CD8-positive, alpha-beta memory T cell (primary cell): ENCODE data around the gene NPS. TPM values are rescaled to one million over a fixed set of nuclear protein-coding genes. Genes with fewer than 3 reads are reported as not detected.

Experiments used
- CTCF ChIA-PET: fragments of 350-600 bp; sonication (Branson Sonifier 250); formaldehyde crosslinking; loops from one replicate; lab custom pipeline; 2021; ENCODE audit warnings: antibody characterized with exemption; lab: Charles Lee
- POLR2A ChIA-PET: fragments of 350-600 bp; sonication (Branson Sonifier 250); formaldehyde crosslinking; loops from one replicate; lab custom pipeline; 2021; ENCODE audit warnings: antibody characterized with exemption; lab: Charles Lee
- DNase-seq, 5 donors: peaks; one replicate each; pipeline versions ENCODE4 v3.0.0 to v3.0.0-alpha.2; 2020 to 2022; ENCODE audit warnings: mixed read lengths in 1 of 5
- H3K27ac ChIP-seq: one replicate; pipeline ENCODE4 v1.7.0; 2013; ENCODE audit warnings: low read depth, mild to moderate bottlenecking, low read length, moderate library complexity
- H3K27me3 ChIP-seq: 2 replicates; pipeline ENCODE4 v1.7.0; 2013; ENCODE audit warnings: low read length, mild to moderate bottlenecking; ENCODE audit not compliant: insufficient read depth, poor library complexity, severe bottlenecking
- H3K36me3 ChIP-seq: 2 replicates; pipeline ENCODE4 v1.7.0; 2013; ENCODE audit warnings: mild to moderate bottlenecking, low read length, moderate library complexity; ENCODE audit not compliant: insufficient read depth
- H3K4me1 ChIP-seq: 2 replicates; pipeline ENCODE4 v1.7.0; 2013; ENCODE audit warnings: mild to moderate bottlenecking, low read length, moderate library complexity; ENCODE audit not compliant: insufficient read depth
- H3K4me3 ChIP-seq: 2 replicates; pipeline ENCODE4 v1.7.0; 2013; ENCODE audit warnings: mild to moderate bottlenecking, low read length
- H3K9me3 ChIP-seq: 2 replicates; pipeline ENCODE4 v1.7.0; 2013; ENCODE audit warnings: mild to moderate bottlenecking, low read length
- H3K27ac Mint-ChIP-seq, 8 donors: one replicate each; pipeline ENCODE4 v1.8.0; 2020 to 2021; ENCODE audit warnings: mixed read lengths in 8 of 8, mild to moderate bottlenecking in 6 of 8, inconsistent platforms in 3 of 8, moderate library complexity in 3 of 8
- H3K27me3 Mint-ChIP-seq, 2 donors: one replicate each; pipeline ENCODE4 v1.8.0; 2020 to 2021; ENCODE audit warnings: mixed read lengths in 2 of 2, mild to moderate bottlenecking in 1 of 2, moderate library complexity in 1 of 2
- H3K36me3 Mint-ChIP-seq, 3 donors: one replicate each; pipeline ENCODE4 v1.8.0; 2020 to 2021; ENCODE audit warnings: mixed read lengths in 3 of 3, inconsistent platforms in 1 of 3, mild to moderate bottlenecking in 1 of 3
- H3K4me1 Mint-ChIP-seq, 3 donors: one replicate each; pipeline ENCODE4 v1.8.0; 2020 to 2021; ENCODE audit warnings: mixed read lengths in 3 of 3, inconsistent platforms in 1 of 3, mild to moderate bottlenecking in 1 of 3
- H3K4me3 Mint-ChIP-seq, 7 donors: one replicate each; pipeline ENCODE4 v1.8.0; 2020 to 2021; ENCODE audit warnings: mixed read lengths in 7 of 7, mild to moderate bottlenecking in 6 of 7, moderate library complexity in 4 of 7, inconsistent platforms in 2 of 7
- H3K9me3 Mint-ChIP-seq, 5 donors: one replicate each; pipeline ENCODE4 v1.8.0; 2020 to 2022; ENCODE audit warnings: mixed read lengths in 5 of 5, mild to moderate bottlenecking in 3 of 5, moderate library complexity in 2 of 5, inconsistent platforms in 1 of 5
- polyA plus RNA-seq: library from polyadenylated mRNA; unstranded; fragments of 300-500 nt; fragmentation: Illumina TruSeq; gene quantifications from one replicate; pipeline ENCODE4 v1.2.3, GENCODE V29; 2021
- total RNA-seq, 2 experiments: library from RNA; stranded (reverse); gene quantifications; one replicate each; pipeline ENCODE4 v1.2.3, GENCODE V29; 2021

NPS gene, protein sequence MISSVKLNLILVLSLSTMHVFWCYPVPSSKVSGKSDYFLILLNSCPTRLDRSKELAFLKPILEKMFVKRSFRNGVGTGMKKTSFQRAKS
- total RNA-seq, result not detected
- polyA plus RNA-seq, result not detected

DNA sequence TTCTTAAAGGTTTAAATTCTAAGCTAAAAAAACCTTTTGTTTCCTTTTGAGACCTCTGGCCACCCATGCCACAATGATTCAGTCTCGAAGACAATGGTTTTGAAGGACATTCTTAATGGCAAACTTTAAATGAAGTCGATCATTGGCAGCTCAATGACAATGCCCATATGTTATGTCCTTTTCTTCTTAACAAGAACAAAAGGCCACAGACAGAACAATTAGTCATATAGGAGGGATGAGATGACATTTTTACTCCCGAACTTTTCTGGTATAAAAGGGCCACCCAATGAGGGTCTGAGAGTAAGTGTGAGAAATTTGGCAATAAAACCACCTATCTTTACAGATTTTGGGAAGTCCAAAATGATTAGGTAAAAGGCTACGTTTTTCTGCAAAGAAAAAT, at the start of gene NPS:
Gene NPS, plus strand, starts transcription at position 301 of the 400 bp plus-strand sequence. Its CDS starts 60 bp downstream, at position 361.
- H3K36me3 ChIP-seq, result no peaks in the 10 kb centered on the region
- no peaks in the 10 kb centered on the region for H3K4me1 Mint-ChIP-seq
- DNase-seq, result no peak
- no peak within 1 kb of the TSS for H3K27ac ChIP-seq
- peaks cover 14 to 21% (median 15%) of the 10 kb centered on the region in 5 donors for H3K9me3 Mint-ChIP-seq
- H3K4me1 ChIP-seq, result no peaks in the 10 kb centered on the region
- no peak within 1 kb of the TSS for H3K4me3 ChIP-seq
- H3K27me3 Mint-ChIP-seq, result no peaks in the 10 kb centered on the region
- H3K9me3 ChIP-seq, result no peaks in the 10 kb centered on the region
- no peaks in the 10 kb centered on the region for H3K27me3 ChIP-seq
- ChIA-PET POLR2A (no interaction called here), CTCF (no interaction called here)
- no peak within 1 kb of the TSS for H3K4me3 Mint-ChIP-seq
- no peaks in the 10 kb centered on the region for H3K36me3 Mint-ChIP-seq
- H3K27ac Mint-ChIP-seq, result no peak within 1 kb of the TSS

DNA sequence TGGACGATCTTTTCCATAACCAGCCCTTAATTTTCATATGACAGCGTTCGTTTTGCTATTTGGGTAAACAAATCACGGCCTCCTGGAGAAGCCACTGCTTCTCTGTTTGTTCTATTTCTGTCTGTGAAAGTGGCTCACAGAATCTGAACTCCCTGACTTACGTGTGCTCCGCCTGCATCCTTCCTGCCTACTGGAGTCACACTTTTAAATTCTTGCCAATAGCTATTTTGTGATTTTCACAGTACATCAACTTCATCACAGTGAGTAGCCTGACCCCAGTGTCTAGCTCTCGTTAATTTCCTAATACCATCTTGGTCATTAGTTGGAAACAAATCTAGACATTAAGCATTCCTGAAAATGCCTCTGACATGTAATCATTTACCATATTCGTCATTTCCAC, 49.0 kb upstream of the NPS start:
- DNase-seq, result no peak
- H3K27me3 Mint-ChIP-seq, result no peaks in the 10 kb centered on the region
- Histone ChIP-seq H3K27ac (no peak overlapping the region), H3K4me3 (no peak overlapping the region), H3K36me3 (no peaks in the 10 kb centered on the region), H3K9me3 (no peaks in the 10 kb centered on the region), H3K27me3 (no peaks in the 10 kb centered on the region), H3K4me1 (no peaks in the 10 kb centered on the region)
- no peaks in the 10 kb centered on the region for H3K36me3 Mint-ChIP-seq
- no peaks in the 10 kb centered on the region for H3K4me1 Mint-ChIP-seq
- CTCF ChIA-PET, result no interaction called here
- H3K27ac Mint-ChIP-seq, result no peak overlapping the region
- H3K4me3 Mint-ChIP-seq, result no peak overlapping the region
- H3K9me3 Mint-ChIP-seq, result peaks cover 0 to 5% (median 0%) of the 10 kb centered on the region in 5 donors
- POLR2A ChIA-PET, result no interaction called here

GRCh38 chr10:127506094-127506493, 43.0 kb upstream of the NPS start:
- Histone ChIP-seq H3K9me3 (no peaks in the 10 kb centered on the region), H3K36me3 (no peaks in the 10 kb centered on the region), H3K27me3 (no peaks in the 10 kb centered on the region), H3K4me3 (no peak overlapping the region), H3K27ac (no peak overlapping the region), H3K4me1 (no peaks in the 10 kb centered on the region)
- Mint-ChIP-seq H3K4me3 (no peak overlapping the region), H3K27ac (no peak overlapping the region), H3K4me1 (no peaks in the 10 kb centered on the region), H3K27me3 (no peaks in the 10 kb centered on the region), H3K9me3 (peaks cover 0 to 4% (median 0%) of the 10 kb centered on the region in 5 donors), H3K36me3 (no peaks in the 10 kb centered on the region)
- POLR2A ChIA-PET, result no interaction called here
- CTCF ChIA-PET, result no interaction called here
- no peak for DNase-seq

- peaks cover 0 to 6% (median 0%) of the 10 kb centered on the region in 5 donors for H3K9me3 Mint-ChIP-seq
- no peak overlapping the region for H3K27ac Mint-ChIP-seq
- H3K4me3 ChIP-seq, result no peak overlapping the region
- ChIA-PET POLR2A (no interaction called here), CTCF (no interaction called here)
- DNase-seq, result no peak
- H3K36me3 Mint-ChIP-seq, result no peaks in the 10 kb centered on the region
- no peaks in the 10 kb centered on the region for H3K4me1 ChIP-seq
- H3K4me3 Mint-ChIP-seq, result no peak overlapping the region
- H3K27ac ChIP-seq, result no peak overlapping the region
- H3K4me1 Mint-ChIP-seq, result no peaks in the 10 kb centered on the region
- H3K27me3 Mint-ChIP-seq, result no peaks in the 10 kb centered on the region
- H3K27me3 ChIP-seq, result no peaks in the 10 kb centered on the region
- H3K9me3 ChIP-seq, result no peaks in the 10 kb centered on the region
- no peaks in the 10 kb centered on the region for H3K36me3 ChIP-seq
Measured at GRCh38 chr10:127522298-127522697, 26.8 kb upstream of the NPS start.

DNA sequence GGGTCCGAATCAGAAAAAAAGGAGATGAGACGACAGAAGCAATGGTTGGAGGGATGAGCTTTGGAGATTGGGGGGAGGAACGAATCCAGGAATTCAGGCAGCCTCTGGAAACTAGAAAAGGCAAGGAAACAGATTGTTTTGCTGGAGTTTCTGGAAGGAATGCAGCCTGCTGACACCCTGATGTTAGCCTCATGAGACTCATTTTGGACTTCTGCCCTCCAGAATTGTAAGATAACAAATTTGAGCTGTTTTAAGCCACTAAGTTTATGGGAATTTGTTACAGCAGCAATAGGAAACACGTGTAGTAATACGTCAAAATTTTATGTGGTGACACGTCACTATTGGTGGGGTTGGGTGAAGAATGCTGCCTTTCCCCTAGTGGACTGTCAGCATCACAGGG, 25.6 kb upstream of the NPS start:
- Mint-ChIP-seq H3K9me3 (peaks cover 0 to 6% (median 0%) of the 10 kb centered on the region in 5 donors), H3K27me3 (no peaks in the 10 kb centered on the region), H3K27ac (no peak overlapping the region), H3K4me1 (no peaks in the 10 kb centered on the region), H3K36me3 (no peaks in the 10 kb centered on the region), H3K4me3 (no peak overlapping the region)
- H3K27ac ChIP-seq, result no peak overlapping the region
- no peaks in the 10 kb centered on the region for H3K9me3 ChIP-seq
- no peaks in the 10 kb centered on the region for H3K4me1 ChIP-seq
- no peaks in the 10 kb centered on the region for H3K36me3 ChIP-seq
- ChIA-PET POLR2A (no interaction called here), CTCF (no interaction called here)
- no peaks in the 10 kb centered on the region for H3K27me3 ChIP-seq
- H3K4me3 ChIP-seq, result no peak overlapping the region
- DNase-seq, result no peak

DNA sequence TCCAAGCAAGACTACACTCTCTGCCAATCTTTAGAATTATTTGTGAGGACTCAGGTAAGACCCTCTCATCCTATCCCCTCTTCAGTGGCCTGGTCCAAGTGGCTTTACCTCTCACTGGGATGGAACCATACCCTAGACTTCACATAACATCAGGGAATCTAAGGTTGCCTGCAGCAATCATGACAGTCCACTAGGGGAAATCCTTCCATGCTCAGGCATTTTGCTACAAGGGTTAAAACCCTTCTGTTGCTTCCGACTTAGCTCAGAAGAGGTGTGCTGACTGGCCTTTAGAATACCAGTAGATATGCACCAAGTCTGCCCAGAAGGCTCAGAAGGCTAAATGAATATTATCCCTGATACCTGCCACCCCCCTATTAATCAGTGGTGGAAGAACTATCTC, 24.9 kb upstream of the NPS start:
- no peak for DNase-seq
- CTCF ChIA-PET, result no interaction called here
- Mint-ChIP-seq H3K4me1 (no peaks in the 10 kb centered on the region), H3K4me3 (no peak overlapping the region), H3K27me3 (no peaks in the 10 kb centered on the region), H3K9me3 (peaks cover 0 to 6% (median 2%) of the 10 kb centered on the region in 5 donors), H3K27ac (no peak overlapping the region), H3K36me3 (no peaks in the 10 kb centered on the region)
- no peaks in the 10 kb centered on the region for H3K27me3 ChIP-seq
- no peak overlapping the region for H3K27ac ChIP-seq
- no peak overlapping the region for H3K4me3 ChIP-seq
- POLR2A ChIA-PET, result no interaction called here
- H3K36me3 ChIP-seq, result no peaks in the 10 kb centered on the region
- H3K9me3 ChIP-seq, result no peaks in the 10 kb centered on the region
- no peaks in the 10 kb centered on the region for H3K4me1 ChIP-seq

DNA sequence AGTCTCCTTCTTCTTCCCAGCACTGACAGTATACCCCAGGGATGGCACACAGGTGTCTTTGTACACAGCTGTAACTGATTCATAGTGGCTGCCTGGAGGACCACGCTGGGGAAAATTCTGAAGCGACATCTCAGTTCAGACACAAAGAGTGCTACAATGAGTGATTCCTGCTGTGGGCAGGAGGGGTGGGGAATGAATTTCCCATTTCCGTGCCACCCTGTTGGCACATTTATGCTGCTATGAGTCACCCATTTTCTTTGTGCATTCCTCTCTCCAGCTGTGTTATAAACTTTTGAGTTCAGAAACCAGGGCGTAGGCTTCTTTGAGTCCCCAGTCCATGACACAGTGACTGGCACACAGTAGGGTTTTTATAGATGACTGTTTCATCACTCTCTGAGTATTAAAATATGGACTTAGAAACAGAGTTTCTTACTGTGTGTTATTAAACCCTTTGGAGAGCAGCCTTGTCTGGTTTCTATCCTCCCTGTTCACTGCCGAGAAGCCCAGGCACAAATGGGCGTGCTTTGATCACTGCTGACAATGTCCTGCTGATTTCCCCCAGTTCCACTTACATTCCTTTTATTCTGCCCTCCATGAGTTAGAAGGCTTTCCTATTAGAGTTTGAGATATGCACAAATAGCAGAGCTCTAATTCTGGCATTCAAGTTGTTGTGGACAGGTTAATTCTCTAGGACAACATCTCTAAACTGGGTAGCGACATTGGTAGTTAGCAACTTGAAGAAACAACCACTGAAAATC, 24.0 kb upstream of the NPS start:
- no peak overlapping the region for H3K4me3 ChIP-seq
- Mint-ChIP-seq H3K36me3 (no peaks in the 10 kb centered on the region), H3K4me3 (no peak overlapping the region), H3K4me1 (no peaks in the 10 kb centered on the region), H3K27ac (no peak overlapping the region), H3K27me3 (no peaks in the 10 kb centered on the region), H3K9me3 (peaks cover 0 to 6% (median 0%) of the 10 kb centered on the region in 5 donors)
- no peaks in the 10 kb centered on the region for H3K9me3 ChIP-seq
- H3K27me3 ChIP-seq, result no peaks in the 10 kb centered on the region
- no peak overlapping the region for H3K27ac ChIP-seq
- no peak for DNase-seq
- ChIA-PET POLR2A (no interaction called here), CTCF (no interaction called here)
- H3K4me1 ChIP-seq, result no peaks in the 10 kb centered on the region
- H3K36me3 ChIP-seq, result no peaks in the 10 kb centered on the region

- no peak overlapping the region for H3K27ac ChIP-seq
- H3K36me3 Mint-ChIP-seq, result no peaks in the 10 kb centered on the region
- H3K4me1 Mint-ChIP-seq, result no peaks in the 10 kb centered on the region
- H3K4me3 Mint-ChIP-seq, result no peak overlapping the region
- H3K9me3 ChIP-seq, result no peaks in the 10 kb centered on the region
- H3K27me3 ChIP-seq, result no peaks in the 10 kb centered on the region
- ChIA-PET POLR2A (no interaction called here), CTCF (no interaction called here)
- no peak overlapping the region for H3K27ac Mint-ChIP-seq
- DNase-seq, result no peak
- H3K4me3 ChIP-seq, result no peak overlapping the region
- peaks cover 0 to 6% (median 0%) of the 10 kb centered on the region in 5 donors for H3K9me3 Mint-ChIP-seq
- H3K4me1 ChIP-seq, result no peaks in the 10 kb centered on the region
- H3K36me3 ChIP-seq, result no peaks in the 10 kb centered on the region
- no peaks in the 10 kb centered on the region for H3K27me3 Mint-ChIP-seq
Measured at GRCh38 chr10:127525686-127526085, 23.4 kb upstream of the NPS start.
